ENCODE data around the gene TTC9C. TPM values are rescaled to one million over a fixed set of nuclear protein-coding genes. Genes with fewer than 3 reads are reported as not detected.

Gene TTC9C
- total RNA-seq, 1 experiment from 2014 or later = 48.7 TPM

- TF ChIP-seq NR2C2 (CRISPR knock-in tag; IDR thresholded peaks at IDR 0.05) (no peak), GABPB1 (CRISPR knock-in tag; IDR thresholded peaks at IDR 0.05) (peak; percentile 48; the same call in 1 of the 2 replicates), GRHL2 (CRISPR knock-in tag; IDR thresholded peaks at IDR 0.05; ENCODE audit: insufficient replicate concordance, severe bottlenecking) (no peak), ZNF121 (CRISPR knock-in tag; IDR thresholded peaks at IDR 0.05) (peak; percentile 97), NR1H2 (CRISPR knock-in tag; IDR thresholded peaks at IDR 0.05) (no peak), GTF2I (CRISPR knock-in tag; conservative IDR thresholded peaks at IDR 0.05) (peak; percentile 50; the same call in 1 of the 2 replicates), NR3C1 (CRISPR knock-in tag; conservative IDR thresholded peaks at IDR 0.05; ENCODE audit: low read depth) (no peak), ZSCAN18 (CRISPR knock-in tag; IDR thresholded peaks at IDR 0.05) (no peak), ZNF416 (CRISPR knock-in tag; IDR thresholded peaks at IDR 0.05) (no peak), USF2 (CRISPR knock-in tag; IDR thresholded peaks at IDR 0.05) (no peak), FOXK1 (CRISPR knock-in tag; IDR thresholded peaks at IDR 0.05) (no peak), ELF4 (CRISPR knock-in tag; IDR thresholded peaks at IDR 0.05; ENCODE audit: low read depth) (no peak), ZNF512 (CRISPR knock-in tag; IDR thresholded peaks at IDR 0.05; ENCODE audit: borderline replicate concordance) (no peak), MYBL2 (CRISPR knock-in tag; IDR thresholded peaks at IDR 0.05) (no peak), PRRX2 (CRISPR knock-in tag; IDR thresholded peaks at IDR 0.05) (0 out of 2 replicates have a peak, but pooled peaks have one; percentile 64), TEAD4 (CRISPR knock-in tag; IDR thresholded peaks at IDR 0.05) (peak; percentile 55; the same call in 1 of the 2 replicates), AFF4 (CRISPR knock-in tag; IDR thresholded peaks at IDR 0.05; ENCODE audit: borderline replicate concordance) (no peak)
- TF ChIP-seq, protein P1, sequence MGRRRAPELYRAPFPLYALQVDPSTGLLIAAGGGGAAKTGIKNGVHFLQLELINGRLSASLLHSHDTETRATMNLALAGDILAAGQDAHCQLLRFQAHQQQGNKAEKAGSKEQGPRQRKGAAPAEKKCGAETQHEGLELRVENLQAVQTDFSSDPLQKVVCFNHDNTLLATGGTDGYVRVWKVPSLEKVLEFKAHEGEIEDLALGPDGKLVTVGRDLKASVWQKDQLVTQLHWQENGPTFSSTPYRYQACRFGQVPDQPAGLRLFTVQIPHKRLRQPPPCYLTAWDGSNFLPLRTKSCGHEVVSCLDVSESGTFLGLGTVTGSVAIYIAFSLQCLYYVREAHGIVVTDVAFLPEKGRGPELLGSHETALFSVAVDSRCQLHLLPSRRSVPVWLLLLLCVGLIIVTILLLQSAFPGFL (CRISPR knock-in tag; IDR thresholded peaks at IDR 0.05; ENCODE audit: borderline replicate concordance) = no peak
- TF ChIP-seq, protein P2, sequence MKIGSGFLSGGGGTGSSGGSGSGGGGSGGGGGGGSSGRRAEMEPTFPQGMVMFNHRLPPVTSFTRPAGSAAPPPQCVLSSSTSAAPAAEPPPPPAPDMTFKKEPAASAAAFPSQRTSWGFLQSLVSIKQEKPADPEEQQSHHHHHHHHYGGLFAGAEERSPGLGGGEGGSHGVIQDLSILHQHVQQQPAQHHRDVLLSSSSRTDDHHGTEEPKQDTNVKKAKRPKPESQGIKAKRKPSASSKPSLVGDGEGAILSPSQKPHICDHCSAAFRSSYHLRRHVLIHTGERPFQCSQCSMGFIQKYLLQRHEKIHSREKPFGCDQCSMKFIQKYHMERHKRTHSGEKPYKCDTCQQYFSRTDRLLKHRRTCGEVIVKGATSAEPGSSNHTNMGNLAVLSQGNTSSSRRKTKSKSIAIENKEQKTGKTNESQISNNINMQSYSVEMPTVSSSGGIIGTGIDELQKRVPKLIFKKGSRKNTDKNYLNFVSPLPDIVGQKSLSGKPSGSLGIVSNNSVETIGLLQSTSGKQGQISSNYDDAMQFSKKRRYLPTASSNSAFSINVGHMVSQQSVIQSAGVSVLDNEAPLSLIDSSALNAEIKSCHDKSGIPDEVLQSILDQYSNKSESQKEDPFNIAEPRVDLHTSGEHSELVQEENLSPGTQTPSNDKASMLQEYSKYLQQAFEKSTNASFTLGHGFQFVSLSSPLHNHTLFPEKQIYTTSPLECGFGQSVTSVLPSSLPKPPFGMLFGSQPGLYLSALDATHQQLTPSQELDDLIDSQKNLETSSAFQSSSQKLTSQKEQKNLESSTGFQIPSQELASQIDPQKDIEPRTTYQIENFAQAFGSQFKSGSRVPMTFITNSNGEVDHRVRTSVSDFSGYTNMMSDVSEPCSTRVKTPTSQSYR (CRISPR knock-in tag; IDR thresholded peaks at IDR 0.05) = no peak
- TF ChIP-seq, protein P3, sequence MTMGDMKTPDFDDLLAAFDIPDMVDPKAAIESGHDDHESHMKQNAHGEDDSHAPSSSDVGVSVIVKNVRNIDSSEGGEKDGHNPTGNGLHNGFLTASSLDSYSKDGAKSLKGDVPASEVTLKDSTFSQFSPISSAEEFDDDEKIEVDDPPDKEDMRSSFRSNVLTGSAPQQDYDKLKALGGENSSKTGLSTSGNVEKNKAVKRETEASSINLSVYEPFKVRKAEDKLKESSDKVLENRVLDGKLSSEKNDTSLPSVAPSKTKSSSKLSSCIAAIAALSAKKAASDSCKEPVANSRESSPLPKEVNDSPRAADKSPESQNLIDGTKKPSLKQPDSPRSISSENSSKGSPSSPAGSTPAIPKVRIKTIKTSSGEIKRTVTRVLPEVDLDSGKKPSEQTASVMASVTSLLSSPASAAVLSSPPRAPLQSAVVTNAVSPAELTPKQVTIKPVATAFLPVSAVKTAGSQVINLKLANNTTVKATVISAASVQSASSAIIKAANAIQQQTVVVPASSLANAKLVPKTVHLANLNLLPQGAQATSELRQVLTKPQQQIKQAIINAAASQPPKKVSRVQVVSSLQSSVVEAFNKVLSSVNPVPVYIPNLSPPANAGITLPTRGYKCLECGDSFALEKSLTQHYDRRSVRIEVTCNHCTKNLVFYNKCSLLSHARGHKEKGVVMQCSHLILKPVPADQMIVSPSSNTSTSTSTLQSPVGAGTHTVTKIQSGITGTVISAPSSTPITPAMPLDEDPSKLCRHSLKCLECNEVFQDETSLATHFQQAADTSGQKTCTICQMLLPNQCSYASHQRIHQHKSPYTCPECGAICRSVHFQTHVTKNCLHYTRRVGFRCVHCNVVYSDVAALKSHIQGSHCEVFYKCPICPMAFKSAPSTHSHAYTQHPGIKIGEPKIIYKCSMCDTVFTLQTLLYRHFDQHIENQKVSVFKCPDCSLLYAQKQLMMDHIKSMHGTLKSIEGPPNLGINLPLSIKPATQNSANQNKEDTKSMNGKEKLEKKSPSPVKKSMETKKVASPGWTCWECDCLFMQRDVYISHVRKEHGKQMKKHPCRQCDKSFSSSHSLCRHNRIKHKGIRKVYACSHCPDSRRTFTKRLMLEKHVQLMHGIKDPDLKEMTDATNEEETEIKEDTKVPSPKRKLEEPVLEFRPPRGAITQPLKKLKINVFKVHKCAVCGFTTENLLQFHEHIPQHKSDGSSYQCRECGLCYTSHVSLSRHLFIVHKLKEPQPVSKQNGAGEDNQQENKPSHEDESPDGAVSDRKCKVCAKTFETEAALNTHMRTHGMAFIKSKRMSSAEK (CRISPR knock-in tag; IDR thresholded peaks at IDR 0.05; ENCODE audit: borderline replicate concordance) = no peak
- TF ChIP-seq, protein P4, sequence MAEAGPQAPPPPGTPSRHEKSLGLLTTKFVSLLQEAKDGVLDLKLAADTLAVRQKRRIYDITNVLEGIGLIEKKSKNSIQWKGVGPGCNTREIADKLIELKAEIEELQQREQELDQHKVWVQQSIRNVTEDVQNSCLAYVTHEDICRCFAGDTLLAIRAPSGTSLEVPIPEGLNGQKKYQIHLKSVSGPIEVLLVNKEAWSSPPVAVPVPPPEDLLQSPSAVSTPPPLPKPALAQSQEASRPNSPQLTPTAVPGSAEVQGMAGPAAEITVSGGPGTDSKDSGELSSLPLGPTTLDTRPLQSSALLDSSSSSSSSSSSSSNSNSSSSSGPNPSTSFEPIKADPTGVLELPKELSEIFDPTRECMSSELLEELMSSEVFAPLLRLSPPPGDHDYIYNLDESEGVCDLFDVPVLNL (CRISPR knock-in tag; IDR thresholded peaks at IDR 0.05; ENCODE audit: borderline replicate concordance, low read depth) = no peak
Measured at GRCh38 chr11:62786318-62787004, 58.2 kb downstream of the TTC9C start (continued).
